Glutamatergic neuron (in vitro differentiated cells): ENCODE data around the gene OSBPL9. TPM values are rescaled to one million over a fixed set of nuclear protein-coding genes. Genes with fewer than 3 reads are reported as not detected.

Experiments used
- DNase-seq: peaks from one replicate; pipeline ENCODE4 v3.0.0; 2022
- H3K27ac Mint-ChIP-seq: one replicate; pipeline ENCODE4 v1.8.0; 2020; ENCODE audit warnings: mild to moderate bottlenecking, mixed read lengths, inconsistent platforms; ENCODE audit not compliant: unreplicated experiment
- H3K27me3 Mint-ChIP-seq: one replicate; pipeline ENCODE4 v1.8.0; 2020; ENCODE audit warnings: mild to moderate bottlenecking, moderate library complexity, mixed read lengths, inconsistent platforms; ENCODE audit not compliant: unreplicated experiment
- H3K36me3 Mint-ChIP-seq: one replicate; pipeline ENCODE4 v1.8.0; 2020; ENCODE audit warnings: mild to moderate bottlenecking, mixed read lengths, inconsistent platforms; ENCODE audit not compliant: unreplicated experiment
- H3K4me1 Mint-ChIP-seq: one replicate; pipeline ENCODE4 v1.8.0; 2020; ENCODE audit warnings: mild to moderate bottlenecking, low read depth, mixed read lengths, inconsistent platforms; ENCODE audit not compliant: unreplicated experiment
- H3K4me3 Mint-ChIP-seq: one replicate; pipeline ENCODE4 v1.8.0; 2020; ENCODE audit warnings: mild to moderate bottlenecking, mixed read lengths, inconsistent platforms; ENCODE audit not compliant: unreplicated experiment
- H3K9me3 Mint-ChIP-seq: one replicate; pipeline ENCODE4 v1.8.0; 2020; ENCODE audit warnings: mild to moderate bottlenecking, moderate library complexity, mixed read lengths, inconsistent platforms; ENCODE audit not compliant: unreplicated experiment
- total RNA-seq: library from RNA; stranded (reverse); fragmentation: NEBNext Ultra II Directional; extraction: Animal tissue kit (Norgen Biotek cat#: 25700); gene quantifications from one replicate; pipeline ENCODE4 v1.2.1, GENCODE V29; 2021; ENCODE audit not compliant: unreplicated experiment
- TF ChIP-seq, protein P1 (sequence below): fragments of 200-600 bp; sonication (generic); IDR thresholded peaks from one replicate; pipeline ENCODE4 v1.5.0; 2021; ENCODE audit not compliant: partially characterized antibody, unreplicated experiment

OSBPL9 gene
- total RNA-seq, 1 donor from 2014 or later = 84.6 TPM

DNA sequence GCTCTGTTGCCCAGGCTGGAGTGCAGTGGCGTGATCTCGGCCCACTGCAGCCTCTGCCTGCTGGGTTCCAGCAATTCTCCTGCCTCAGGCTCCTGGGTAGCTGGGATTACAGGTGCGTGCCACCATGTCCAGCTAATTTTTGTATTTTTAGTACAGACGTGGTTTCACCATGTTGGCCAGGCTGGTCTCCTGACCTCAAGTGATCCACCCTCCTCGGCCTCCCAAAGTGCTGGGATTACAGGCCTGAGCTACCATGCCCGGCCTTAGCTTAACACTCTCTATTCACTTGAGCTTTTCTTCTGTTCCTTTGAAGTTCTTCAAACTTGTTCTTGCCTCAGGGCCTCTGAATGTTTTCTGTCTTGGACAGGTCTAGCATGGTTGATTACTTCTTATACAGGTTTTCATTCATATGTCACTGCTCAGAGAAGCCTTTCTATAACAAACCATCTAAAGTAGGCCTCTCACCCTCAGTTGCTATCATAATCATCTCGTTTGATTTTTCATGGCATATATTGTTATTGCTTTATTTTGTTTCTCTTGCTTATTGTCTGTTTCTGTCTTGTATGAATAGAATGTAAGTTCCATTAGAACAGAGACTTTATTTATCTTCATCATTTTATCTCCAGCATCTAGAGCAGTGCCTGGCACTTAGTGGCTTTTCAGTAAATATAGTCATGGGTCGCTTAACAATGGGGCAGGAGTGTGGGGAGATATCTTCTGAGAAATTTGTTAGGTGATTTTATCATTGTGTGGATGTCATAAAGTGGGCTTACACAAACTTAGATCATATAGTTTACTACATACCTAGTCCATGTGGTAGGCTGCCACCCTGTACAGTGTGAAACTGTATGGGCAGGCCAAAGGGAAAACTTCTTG lies 12.1 kb downstream of the OSBPL9 start:
- Mint-ChIP-seq H3K36me3 (no peaks in the 10 kb centered on the region), H3K27ac (no peak overlapping the region), H3K4me1 (no peaks in the 10 kb centered on the region), H3K9me3 (no peaks in the 10 kb centered on the region), H3K27me3 (peaks cover 4% of the 10 kb centered on the region), H3K4me3 (no peak overlapping the region)
- no peak for DNase-seq
- TF ChIP-seq, protein P1, sequence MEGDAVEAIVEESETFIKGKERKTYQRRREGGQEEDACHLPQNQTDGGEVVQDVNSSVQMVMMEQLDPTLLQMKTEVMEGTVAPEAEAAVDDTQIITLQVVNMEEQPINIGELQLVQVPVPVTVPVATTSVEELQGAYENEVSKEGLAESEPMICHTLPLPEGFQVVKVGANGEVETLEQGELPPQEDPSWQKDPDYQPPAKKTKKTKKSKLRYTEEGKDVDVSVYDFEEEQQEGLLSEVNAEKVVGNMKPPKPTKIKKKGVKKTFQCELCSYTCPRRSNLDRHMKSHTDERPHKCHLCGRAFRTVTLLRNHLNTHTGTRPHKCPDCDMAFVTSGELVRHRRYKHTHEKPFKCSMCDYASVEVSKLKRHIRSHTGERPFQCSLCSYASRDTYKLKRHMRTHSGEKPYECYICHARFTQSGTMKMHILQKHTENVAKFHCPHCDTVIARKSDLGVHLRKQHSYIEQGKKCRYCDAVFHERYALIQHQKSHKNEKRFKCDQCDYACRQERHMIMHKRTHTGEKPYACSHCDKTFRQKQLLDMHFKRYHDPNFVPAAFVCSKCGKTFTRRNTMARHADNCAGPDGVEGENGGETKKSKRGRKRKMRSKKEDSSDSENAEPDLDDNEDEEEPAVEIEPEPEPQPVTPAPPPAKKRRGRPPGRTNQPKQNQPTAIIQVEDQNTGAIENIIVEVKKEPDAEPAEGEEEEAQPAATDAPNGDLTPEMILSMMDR = no peak

DNA sequence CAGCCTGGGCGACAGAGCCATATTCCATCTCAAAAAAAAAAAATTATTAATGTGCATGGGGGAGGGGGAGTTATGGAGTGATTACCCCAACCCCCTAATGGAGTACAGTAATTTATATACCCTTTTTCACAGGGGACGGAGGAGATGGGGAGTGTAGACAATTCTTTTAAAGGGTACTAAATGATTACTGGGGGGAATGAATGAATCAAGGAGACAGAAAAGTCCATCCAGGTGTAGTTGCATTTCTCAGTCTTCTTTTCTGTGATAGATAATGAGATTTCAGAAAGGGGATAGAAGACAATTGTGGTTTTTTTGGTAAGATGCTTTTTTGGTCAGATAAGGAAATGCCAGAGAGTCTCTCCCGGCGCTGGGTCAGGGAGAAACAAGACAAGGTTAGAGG lies 13.0 kb downstream of the OSBPL9 start:
- Mint-ChIP-seq H3K27ac (no peak overlapping the region), H3K4me3 (no peak overlapping the region), H3K4me1 (no peaks in the 10 kb centered on the region), H3K36me3 (no peaks in the 10 kb centered on the region), H3K9me3 (no peaks in the 10 kb centered on the region), H3K27me3 (peaks cover 4% of the 10 kb centered on the region)
- DNase-seq = no peak
- TF ChIP-seq, protein P1 = no peak

DNA sequence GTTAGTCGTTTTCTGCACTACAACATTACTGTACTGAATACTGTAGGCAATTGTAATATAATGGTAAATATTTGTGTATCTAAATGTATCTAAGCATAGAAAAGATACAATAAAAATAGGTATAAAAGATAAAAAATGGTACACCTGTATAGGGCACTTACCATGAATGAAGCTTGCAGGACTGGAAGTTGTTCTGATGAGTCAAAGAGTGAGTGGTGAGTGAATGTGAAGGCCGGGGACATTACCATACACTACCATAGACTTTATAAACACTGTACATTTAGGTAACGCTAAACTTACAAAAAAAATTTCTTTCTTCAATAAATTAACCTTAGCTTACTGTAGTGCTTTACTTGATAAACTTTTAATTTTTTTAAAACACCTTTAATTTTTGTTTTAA lies 13.5 kb downstream of the OSBPL9 start:
- Mint-ChIP-seq H3K4me1 (no peaks in the 10 kb centered on the region), H3K4me3 (no peak overlapping the region), H3K9me3 (no peaks in the 10 kb centered on the region), H3K36me3 (no peaks in the 10 kb centered on the region), H3K27me3 (peaks cover 4% of the 10 kb centered on the region), H3K27ac (no peak overlapping the region)
- DNase-seq = no peak
- TF ChIP-seq, protein P1 = no peak

DNA sequence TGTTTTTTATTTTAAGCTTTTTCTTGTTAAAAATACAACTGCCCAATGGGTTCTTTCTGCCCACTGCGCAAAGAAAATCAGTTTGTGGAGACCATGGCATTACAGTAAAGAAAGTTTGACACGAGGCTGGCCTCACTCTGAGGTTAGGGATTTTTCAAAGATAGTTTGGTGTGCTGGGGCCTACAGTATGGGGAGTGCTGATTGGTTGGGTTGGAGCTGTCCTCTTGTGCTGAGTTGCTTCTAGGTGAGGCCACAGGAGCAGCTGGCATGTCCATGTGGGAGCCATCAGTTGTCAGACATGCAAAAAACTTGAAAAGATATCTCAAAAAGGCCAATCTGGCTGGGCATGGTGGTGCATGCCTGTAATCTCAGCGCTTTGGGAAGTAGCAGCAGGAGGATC lies 14.0 kb downstream of the OSBPL9 start:
- no peaks in the 10 kb centered on the region for H3K36me3 Mint-ChIP-seq
- no peaks in the 10 kb centered on the region for H3K4me1 Mint-ChIP-seq
- TF ChIP-seq, protein P1 = no peak
- no peak overlapping the region for H3K27ac Mint-ChIP-seq
- no peak overlapping the region for H3K4me3 Mint-ChIP-seq
- peaks cover 4% of the 10 kb centered on the region for H3K27me3 Mint-ChIP-seq
- no peak for DNase-seq
- no peaks in the 10 kb centered on the region for H3K9me3 Mint-ChIP-seq

DNA sequence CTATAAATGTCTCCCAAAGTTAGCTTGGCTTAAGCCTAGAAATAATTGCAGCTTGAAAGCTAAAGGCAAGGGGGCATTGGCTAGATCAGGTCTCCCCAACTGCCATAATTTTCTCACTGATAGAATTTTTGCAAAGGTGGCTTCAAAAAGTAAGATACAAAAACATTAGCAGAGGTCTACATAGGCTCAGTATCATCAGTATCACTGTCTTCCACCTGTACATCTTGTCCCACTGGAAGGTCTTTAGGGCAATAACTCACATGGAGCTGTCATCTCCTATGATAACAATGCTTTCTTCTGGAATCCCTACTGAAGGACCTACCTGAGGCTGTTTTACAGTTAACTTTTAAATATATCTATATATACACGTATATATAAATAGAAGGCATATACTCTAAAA lies 14.9 kb downstream of the OSBPL9 start:
- Mint-ChIP-seq H3K27me3 (peaks cover 4% of the 10 kb centered on the region), H3K9me3 (no peaks in the 10 kb centered on the region)

More for the DNA sequence above, 14.9 kb downstream of the OSBPL9 start:
- H3K4me3 Mint-ChIP-seq = no peak overlapping the region
- no peaks in the 10 kb centered on the region for H3K4me1 Mint-ChIP-seq
- no peak overlapping the region for H3K27ac Mint-ChIP-seq
- H3K36me3 Mint-ChIP-seq = no peaks in the 10 kb centered on the region
- TF ChIP-seq, protein P1 = no peak
- no peak for DNase-seq
